Fibroblast of the aortic adventitia (primary cell): ENCODE measurements around the gene SELPLG. TPM values are rescaled to one million over a fixed set of nuclear protein-coding genes. Genes with fewer than 3 reads are reported as not detected.

Experiments used
- DNase-seq: peaks from one replicate; pipeline ENCODE4 v3.0.0-alpha.2; 2010; ENCODE audit warnings: low read depth
- H3K4me3 ChIP-seq: 2 replicates; pipeline ENCODE4 v1.5.1; 2011; ENCODE audit warnings: low read depth, mild to moderate bottlenecking, control low read depth, low read length, moderate library complexity
- total RNA-seq: library from RNA; depleted of rRNA; stranded (reverse); fragments of >200 nt; gene quantifications from 2 replicates; pipeline ENCODE4 v1.2.3, GENCODE V29; 2012; ENCODE audit warnings: low replicate concordance
- TF ChIP-seq, protein P1 (sequence below): IDR thresholded peaks from 2 replicates; pipeline ENCODE4 v1.5.1; 2011; ENCODE audit warnings: mild to moderate bottlenecking, low read length, control low read depth, inconsistent platforms; ENCODE audit not compliant: insufficient read depth

SELPLG gene
- total RNA-seq, 1 donor = 1.5 TPM

DNA sequence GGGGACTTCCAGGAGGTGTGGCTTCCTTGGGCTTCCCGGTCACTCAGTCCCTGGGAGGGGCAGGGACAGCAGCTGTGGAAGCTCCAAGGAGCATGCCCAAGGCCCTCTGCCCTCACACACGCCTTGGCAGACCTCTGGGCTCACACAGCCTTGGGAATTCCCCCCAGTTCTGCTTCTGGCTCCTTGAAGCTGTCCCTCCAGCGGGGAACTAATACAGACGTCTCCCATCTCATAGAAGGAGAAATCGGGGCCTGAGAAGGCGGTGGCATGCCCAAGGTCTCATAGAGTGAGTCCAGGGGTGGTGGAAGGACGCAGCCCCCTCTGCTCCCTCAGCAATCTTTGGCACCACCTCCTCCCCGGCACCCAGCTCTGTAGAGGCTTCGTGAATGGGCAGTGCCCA is 20.1 kb downstream of the SELPLG start:
- no peak for DNase-seq
- H3K4me3 ChIP-seq = no peak overlapping the region
- TF ChIP-seq, protein P1, sequence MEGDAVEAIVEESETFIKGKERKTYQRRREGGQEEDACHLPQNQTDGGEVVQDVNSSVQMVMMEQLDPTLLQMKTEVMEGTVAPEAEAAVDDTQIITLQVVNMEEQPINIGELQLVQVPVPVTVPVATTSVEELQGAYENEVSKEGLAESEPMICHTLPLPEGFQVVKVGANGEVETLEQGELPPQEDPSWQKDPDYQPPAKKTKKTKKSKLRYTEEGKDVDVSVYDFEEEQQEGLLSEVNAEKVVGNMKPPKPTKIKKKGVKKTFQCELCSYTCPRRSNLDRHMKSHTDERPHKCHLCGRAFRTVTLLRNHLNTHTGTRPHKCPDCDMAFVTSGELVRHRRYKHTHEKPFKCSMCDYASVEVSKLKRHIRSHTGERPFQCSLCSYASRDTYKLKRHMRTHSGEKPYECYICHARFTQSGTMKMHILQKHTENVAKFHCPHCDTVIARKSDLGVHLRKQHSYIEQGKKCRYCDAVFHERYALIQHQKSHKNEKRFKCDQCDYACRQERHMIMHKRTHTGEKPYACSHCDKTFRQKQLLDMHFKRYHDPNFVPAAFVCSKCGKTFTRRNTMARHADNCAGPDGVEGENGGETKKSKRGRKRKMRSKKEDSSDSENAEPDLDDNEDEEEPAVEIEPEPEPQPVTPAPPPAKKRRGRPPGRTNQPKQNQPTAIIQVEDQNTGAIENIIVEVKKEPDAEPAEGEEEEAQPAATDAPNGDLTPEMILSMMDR = no peak

DNA sequence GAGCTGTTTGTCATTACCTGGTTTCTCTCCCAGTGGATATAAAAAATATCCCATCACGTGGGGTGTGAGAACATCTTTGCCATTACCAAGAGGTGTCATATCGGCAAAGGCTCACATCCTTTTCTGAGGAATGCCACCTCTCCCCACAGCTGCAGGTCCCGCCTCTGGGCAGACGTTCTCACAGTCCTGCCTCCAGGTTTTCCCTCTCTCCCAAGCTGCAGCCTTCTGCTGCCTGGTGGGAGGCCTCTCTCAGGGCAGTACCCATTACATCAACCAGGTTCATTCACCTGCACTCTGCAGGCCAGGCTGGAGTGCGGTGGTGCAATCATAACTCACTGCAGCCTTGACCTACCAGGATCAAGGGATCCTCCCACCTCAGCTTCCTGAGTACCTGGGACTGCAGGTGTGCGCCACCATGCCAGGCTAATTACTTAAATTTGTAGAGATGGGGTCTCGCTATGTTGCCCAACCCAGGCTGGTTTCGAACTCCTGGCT is 20.9 kb downstream of the SELPLG start:
- TF ChIP-seq, protein P1 = no peak
- no peak for DNase-seq
- no peak overlapping the region for H3K4me3 ChIP-seq

DNA sequence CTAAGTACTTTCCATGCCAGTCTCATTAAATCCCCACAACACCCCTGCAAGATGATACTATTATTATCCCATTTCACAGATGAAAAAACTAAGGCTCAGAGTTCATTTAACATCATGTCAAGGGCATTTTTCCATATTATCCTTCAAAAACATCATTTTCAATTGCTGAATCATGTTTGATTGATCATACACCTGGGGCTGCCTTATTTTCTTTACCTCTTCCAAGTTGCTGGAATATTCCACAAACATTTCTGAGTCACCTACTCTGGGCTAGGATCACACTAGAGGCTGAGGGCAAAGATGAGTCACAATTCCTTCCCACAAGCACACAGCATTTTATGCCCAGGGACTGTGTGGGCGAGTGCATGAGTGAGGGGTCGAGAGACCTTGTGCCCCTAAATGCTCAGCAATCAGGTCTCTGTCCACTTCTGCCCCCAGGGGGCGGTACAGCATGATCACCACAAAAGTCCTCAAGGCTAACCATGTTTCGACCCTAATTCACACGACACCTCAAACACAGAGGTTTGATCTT is 21.7 kb downstream of the SELPLG start:
- H3K4me3 ChIP-seq = no peak overlapping the region
- peak; percentile 78 for DNase-seq
- TF ChIP-seq, protein P1 = peak; percentile 39

DNA sequence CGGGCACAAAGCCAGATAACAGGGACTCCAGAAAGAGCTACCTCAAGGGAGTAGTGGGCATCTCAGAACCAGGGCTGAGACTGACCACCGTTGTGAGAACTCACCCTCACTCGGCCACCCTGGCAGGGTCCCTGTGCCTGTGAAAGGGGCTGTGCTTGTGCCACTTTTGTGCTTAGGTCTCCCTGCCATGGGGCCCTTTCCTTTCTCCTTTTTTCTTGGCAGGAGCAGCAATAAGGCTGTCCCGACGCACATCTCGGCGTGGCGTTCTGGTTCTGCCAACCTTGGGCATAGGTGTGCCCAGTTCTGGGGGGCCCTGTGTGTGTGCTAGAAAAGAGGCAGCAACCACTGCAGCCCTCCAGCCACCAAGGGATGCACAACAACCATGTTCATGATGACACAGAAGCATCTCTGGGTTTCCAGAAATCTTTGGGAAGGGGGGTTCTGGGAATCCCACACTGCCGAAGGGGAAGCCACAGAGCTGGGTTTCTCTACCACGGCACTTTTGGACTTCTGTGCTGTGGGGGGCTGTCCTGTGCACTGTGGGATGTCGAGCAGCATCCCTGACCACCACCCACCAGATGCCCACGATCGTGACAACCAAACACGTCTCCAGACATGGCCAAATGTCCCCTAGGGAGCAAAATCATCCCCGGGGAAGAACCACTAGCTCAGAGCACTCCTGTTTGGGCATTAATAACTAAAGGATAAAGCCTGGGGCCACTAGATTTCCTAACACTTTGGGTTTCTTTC is 22.7 kb downstream of the SELPLG start:
- no peak for DNase-seq
- TF ChIP-seq, protein P1 = no peak
- H3K4me3 ChIP-seq = no peak overlapping the region

DNA sequence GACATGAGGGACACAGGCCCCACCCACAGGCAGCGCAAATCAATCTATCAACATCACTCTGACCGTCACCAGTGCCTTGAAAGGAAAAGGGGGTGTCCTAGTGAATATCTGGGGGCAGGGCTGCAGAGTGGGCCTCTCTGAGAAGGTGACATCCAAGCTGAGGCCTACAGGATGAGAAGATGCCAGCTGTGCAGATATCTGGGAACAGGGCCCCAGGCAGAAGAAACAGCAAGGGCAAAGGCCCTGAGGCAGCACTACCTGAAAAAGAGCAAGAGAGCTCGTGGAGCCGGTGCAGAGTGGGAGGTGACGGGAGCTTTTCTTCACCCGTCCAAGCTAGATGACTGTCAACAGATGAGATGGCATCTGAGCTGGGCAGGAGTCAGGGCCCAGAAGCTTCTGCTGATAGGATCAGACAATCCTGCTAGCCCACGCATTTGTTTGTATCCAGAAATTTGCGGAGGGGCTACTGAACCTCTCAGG is 23.3 kb downstream of the SELPLG start:
- TF ChIP-seq, protein P1 = no peak
- DNase-seq = no peak
- H3K4me3 ChIP-seq = no peak overlapping the region

DNA sequence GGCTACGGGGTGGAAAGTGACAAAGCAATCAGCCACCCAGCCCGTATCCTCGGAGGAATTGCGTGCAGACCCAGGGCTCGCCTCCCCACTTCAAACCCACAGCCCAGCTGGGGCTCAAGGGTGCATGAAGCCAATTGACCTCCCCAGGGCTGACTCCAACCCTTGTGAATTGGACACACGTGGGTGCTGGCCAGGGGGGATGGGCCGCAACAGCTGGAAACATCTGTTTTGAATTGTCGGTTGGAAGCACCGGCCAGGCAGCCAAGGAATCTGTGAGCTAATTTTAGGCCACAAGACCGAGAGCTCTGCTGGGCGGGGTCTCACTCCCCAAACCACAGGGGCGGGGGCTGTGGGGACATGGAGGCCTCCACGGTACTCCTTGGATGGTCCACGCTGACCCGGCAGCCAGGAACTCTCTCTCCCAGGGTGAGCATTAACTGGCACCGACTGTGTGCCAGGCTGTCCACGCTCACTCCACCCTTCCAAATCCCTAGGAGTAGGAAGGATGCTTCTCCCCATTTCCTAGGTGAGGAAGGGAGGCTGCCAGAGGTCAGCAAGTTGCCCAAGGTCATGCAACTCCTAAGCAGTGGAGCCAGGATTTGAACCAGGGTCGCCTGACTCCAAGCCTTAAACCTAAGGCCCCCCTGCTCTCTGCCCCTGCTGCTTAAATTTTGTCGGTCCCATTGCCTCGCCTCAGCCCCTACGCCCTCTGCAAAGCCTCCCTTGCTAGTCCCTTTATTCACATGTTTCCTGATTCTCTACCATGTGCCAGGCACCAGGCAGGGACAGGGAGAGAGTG is 24.0 kb downstream of the SELPLG start:
- DNase-seq = peak; percentile 94
- no peak overlapping the region for H3K4me3 ChIP-seq
- TF ChIP-seq, protein P1 = no peak
